NCI-H2196 (cell line): Measurements from ENCODE around the gene BSND.

Source experiments
- DNase-seq: peaks from one replicate; lab custom pipeline; 2025; ENCODE audit not compliant: unreplicated experiment; lab: John Stamatoyannopoulos, UW

Gene BSND

DNA sequence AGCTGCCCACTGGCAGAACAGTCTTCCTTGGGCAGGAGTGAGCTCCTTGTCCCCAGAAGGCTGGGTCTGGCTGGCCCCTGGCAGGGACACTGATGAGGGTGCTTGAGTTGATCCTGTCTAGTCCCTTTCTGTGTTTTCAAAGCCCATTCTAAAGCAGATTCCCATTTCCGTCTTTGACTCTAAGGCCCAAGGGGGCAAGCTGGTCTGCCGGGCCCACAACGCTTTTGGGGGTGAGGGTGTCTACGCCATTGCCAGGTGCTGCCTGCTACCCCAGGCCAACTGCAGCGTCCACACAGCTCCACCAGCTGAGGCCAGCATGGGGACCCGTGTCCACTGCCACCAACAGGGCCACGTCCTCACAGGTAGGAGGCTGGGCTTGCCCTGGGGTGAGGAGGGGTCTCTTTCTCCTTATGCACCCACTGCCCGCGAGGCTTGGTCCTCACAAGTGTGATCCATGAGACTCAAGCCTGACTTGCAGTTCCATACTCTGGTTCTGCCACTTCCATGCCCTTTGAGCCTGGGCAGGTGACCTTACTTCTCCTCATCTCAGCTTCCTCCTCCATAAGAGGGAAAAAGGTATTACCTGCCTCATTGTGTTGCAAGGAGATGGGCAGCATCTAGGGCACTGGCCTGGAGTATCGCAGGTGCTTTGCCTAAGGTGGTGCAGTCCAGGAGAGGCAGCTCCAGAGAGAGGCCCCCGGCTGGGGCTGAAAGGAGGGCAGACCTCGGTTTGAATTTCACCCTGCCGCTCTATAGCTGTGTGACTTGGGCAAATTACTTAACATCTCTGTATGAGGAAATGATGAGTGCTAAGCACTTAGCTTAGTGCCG, 60.8 kb downstream of the BSND start:
- DNase-seq, result no peak

DNA sequence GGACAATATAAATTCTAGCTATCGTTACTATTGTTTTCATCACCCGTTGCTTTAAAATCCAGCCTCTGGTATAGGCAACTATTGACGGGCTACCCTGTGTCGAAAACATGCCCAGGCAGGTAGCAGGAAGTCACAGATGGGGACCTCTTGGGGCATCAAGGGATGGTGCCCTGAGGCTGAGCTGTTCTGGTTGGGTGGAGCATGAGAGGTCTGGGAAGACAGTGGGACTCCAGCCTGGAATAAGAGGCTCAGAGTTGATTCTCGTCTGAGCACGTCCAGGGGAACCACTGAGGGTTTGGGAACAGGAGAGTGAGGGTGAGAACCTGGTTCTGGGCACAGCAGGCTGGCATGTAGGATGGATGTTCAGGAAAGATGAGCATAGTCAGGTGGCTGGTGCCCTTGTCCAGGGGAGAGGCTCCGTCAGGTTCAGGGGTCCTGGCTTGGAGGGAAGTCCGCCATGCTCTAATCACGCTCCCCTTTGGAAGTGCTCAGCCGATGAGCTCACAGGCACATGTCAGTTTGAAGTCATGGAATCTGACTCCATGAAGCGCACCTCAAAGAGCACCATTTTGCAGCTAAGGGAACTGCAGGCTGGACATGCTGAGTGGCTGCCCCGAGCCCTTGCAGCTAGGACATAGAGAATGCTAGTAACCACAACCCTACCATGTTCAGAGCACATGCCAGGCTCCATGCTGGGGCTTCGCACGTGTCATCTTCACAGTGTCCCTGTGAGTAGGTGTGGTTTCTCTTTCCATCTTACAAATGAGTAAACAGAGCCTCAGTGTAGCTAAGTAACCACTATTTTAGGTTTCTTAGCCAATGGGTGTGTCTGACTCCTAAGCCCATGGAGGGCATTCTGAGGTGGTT, 61.6 kb downstream of the BSND start:
- DNase-seq, result no peak

DNA sequence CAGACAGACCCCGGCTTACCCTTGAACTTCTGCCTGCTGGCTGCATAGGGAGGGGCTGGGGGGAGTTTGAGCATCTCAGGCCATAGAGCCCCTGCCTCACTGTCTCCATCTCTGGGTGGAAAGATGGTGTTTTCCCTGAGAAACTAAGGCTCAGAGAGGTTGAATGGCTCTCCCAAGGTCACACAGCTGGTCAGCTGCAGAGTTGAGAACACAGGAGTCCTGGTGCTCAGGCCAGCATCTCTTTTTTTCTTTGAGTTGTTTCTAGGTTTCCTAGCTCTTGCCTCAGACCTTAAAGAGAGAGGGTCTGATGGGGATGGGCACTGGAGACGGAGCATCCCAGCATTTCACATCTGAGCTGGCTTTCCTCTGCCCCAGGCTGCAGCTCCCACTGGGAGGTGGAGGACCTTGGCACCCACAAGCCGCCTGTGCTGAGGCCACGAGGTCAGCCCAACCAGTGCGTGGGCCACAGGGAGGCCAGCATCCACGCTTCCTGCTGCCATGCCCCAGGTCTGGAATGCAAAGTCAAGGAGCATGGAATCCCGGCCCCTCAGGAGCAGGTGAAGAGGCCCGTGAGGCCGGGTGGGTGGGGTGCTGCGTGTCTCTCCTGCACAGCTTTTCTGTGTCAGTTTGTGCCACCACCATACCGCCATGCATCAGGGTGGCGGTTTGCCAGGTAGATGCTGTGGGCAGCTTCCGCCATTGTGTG, 62.4 kb downstream of the BSND start:
- DNase-seq, result no peak
